ENCODE data around the gene SETD5.

GRCh38 chr3:9373465-9373864 is 23.9 kb upstream of the SETD5 start:
- no peak for TF ChIP-seq CTCF (IDR thresholded peaks at IDR 0.05)
- TF ChIP-seq POLR2AphosphoS5 (IDR thresholded peaks at IDR 0.05) = no peak
- TF ChIP-seq POLR2A (IDR thresholded peaks at IDR 0.05) = no peak
